Liver (tissue), 9 donors: ENCODE results near the gene BAMBI. TPM values are rescaled to one million over a fixed set of nuclear protein-coding genes. Genes with fewer than 3 reads are reported as not detected.

Experiments
- DNase-seq: peaks from one replicate; pipeline ENCODE4 v3.0.0-alpha.2; 2017; ENCODE audit warnings: low spot score
- H3K27ac ChIP-seq, 2 donors: one replicate each; pipeline ENCODE4 v1.7.0; 2013; ENCODE audit warnings: inconsistent platforms in 2 of 2, low read length in 2 of 2, control low read depth in 1 of 2, low read depth in 1 of 2, mild to moderate bottlenecking in 1 of 2
- H3K27me3 ChIP-seq, 4 donors: one replicate each; pipeline versions ENCODE4 v1.6.1 to v1.7.0; 2013; ENCODE audit warnings: low read length in 3 of 4, inconsistent platforms in 1 of 4, mild to moderate bottlenecking in 1 of 4, moderate library complexity in 1 of 4; ENCODE audit not compliant: control insufficient read depth in 4 of 4, insufficient read depth in 4 of 4
- H3K36me3 ChIP-seq, 4 donors: one replicate each; pipeline versions ENCODE4 v1.6.1 to v1.7.0; 2013; ENCODE audit warnings: low read length in 3 of 4, mild to moderate bottlenecking in 3 of 4, low read depth in 1 of 4, moderate library complexity in 1 of 4; ENCODE audit not compliant: control insufficient read depth in 4 of 4, insufficient read depth in 3 of 4
- H3K4me1 ChIP-seq, 4 donors: one replicate each; pipeline versions ENCODE4 v1.6.1 to v1.7.0; 2013; ENCODE audit warnings: low read length in 3 of 4, mild to moderate bottlenecking in 3 of 4, moderate library complexity in 1 of 4; ENCODE audit not compliant: control insufficient read depth in 4 of 4, insufficient read depth in 4 of 4
- H3K4me3 ChIP-seq, 3 donors: one replicate each; pipeline versions ENCODE4 v1.6.1 to v1.7.0; 2013; ENCODE audit warnings: low read length in 3 of 3, control low read depth in 1 of 3, low read depth in 1 of 3, mild to moderate bottlenecking in 1 of 3
- H3K9ac ChIP-seq, 2 donors: one replicate each; pipeline ENCODE4 v1.7.0; 2013; ENCODE audit warnings: low read length in 2 of 2, mild to moderate bottlenecking in 2 of 2, moderate library complexity in 2 of 2, control low read depth in 1 of 2, low read depth in 1 of 2
- H3K9me3 ChIP-seq, 4 donors: one replicate each; pipeline versions ENCODE4 v1.6.1 to v1.7.0; 2013; ENCODE audit warnings: low read length in 3 of 4; ENCODE audit not compliant: control insufficient read depth in 4 of 4
- ATF3 ChIP-seq: IDR thresholded peaks from 2 replicates; pipeline ENCODE4 v1.6.1; 2016; ENCODE audit warnings: antibody characterized with exemption
- CTCF ChIP-seq: fragments of 150-350 bp; IDR thresholded peaks from 2 replicates; pipeline ENCODE4 v1.5.1; 2017; ENCODE audit warnings: improper control_type of control experiment, low read depth, low read length; ENCODE audit not compliant: missing input control
- EGR1 ChIP-seq, 2 donors: IDR thresholded peaks; 2 replicates each; pipeline ENCODE4 v1.6.1; 2016 to 2018; ENCODE audit warnings: antibody characterized with exemption in 2 of 2, low read depth in 2 of 2
- FOXA1 ChIP-seq: IDR thresholded peaks from 2 replicates; pipeline ENCODE4 v1.6.1; 2016; ENCODE audit warnings: antibody characterized with exemption
- FOXA2 ChIP-seq: IDR thresholded peaks from 2 replicates; pipeline ENCODE4 v1.6.1; 2016; ENCODE audit warnings: antibody characterized with exemption
- GABPA ChIP-seq, 2 donors: IDR thresholded peaks in 1 of 2; conservative IDR thresholded peaks in 1 of 2; 2 replicates each; pipeline ENCODE4 v1.6.1; 2016; ENCODE audit warnings: antibody characterized with exemption in 2 of 2, mild to moderate bottlenecking in 1 of 2, moderate library complexity in 1 of 2
- HNF4A ChIP-seq, 2 donors: conservative IDR thresholded peaks; 2 replicates each; pipeline ENCODE4 v1.6.1; 2016; ENCODE audit warnings: antibody characterized with exemption in 2 of 2, mild to moderate bottlenecking in 2 of 2
- HNF4G ChIP-seq: IDR thresholded peaks from 2 replicates; pipeline ENCODE4 v1.6.1; 2016; ENCODE audit warnings: antibody characterized with exemption
- JUND ChIP-seq, 2 donors: IDR thresholded peaks; 2 replicates each; pipeline ENCODE4 v1.6.1; 2016; ENCODE audit warnings: antibody characterized with exemption in 2 of 2
- MAX ChIP-seq: IDR thresholded peaks from 2 replicates; pipeline ENCODE4 v1.6.1; 2016; ENCODE audit warnings: antibody characterized with exemption
- NR2F2 ChIP-seq: IDR thresholded peaks from 2 replicates; pipeline ENCODE4 v1.6.1; 2016; ENCODE audit warnings: antibody characterized with exemption
- RAD21 ChIP-seq, 2 donors: IDR thresholded peaks; 2 replicates each; pipeline ENCODE4 v1.6.1; 2016; ENCODE audit warnings: antibody characterized with exemption in 2 of 2, mild to moderate bottlenecking in 2 of 2
- REST ChIP-seq: IDR thresholded peaks from 2 replicates; pipeline ENCODE4 v1.6.1; 2016; ENCODE audit warnings: antibody characterized with exemption, mild to moderate bottlenecking
- RXRA ChIP-seq, 2 donors: IDR thresholded peaks; 2 replicates each; pipeline ENCODE4 v1.6.1; 2017 to 2018; ENCODE audit warnings: antibody characterized with exemption in 2 of 2, mild to moderate bottlenecking in 1 of 2
- SP1 ChIP-seq: IDR thresholded peaks from 2 replicates; pipeline ENCODE4 v1.6.1; 2018; ENCODE audit warnings: antibody characterized with exemption, mild to moderate bottlenecking
- TAF1 ChIP-seq: conservative IDR thresholded peaks from 2 replicates; pipeline ENCODE4 v1.6.1; 2016; ENCODE audit warnings: antibody characterized with exemption, mild to moderate bottlenecking
- YY1 ChIP-seq: IDR thresholded peaks from 2 replicates; pipeline ENCODE4 v1.6.1; 2016; ENCODE audit warnings: antibody characterized with exemption, mild to moderate bottlenecking
- ZBTB33 ChIP-seq: IDR thresholded peaks from 2 replicates; pipeline ENCODE4 v1.6.1; 2016; ENCODE audit warnings: antibody characterized with exemption
- WGBS: extraction: QIAGEN DNeasy Blood & Tissue Kit; methylation state at CpG from one replicate; pipeline ENCODE4 v1.1.7; 2013; 5-methylcytosine and 5-hydroxymethylcytosine counted together
- polyA plus RNA-seq, 2 donors: library from polyadenylated mRNA; stranded (reverse) in 1 of 2; unstranded in 1 of 2; fragments of 200-250 nt in 1 of 2; fragments of >200 nt in 1 of 2; fragmentation: Nextera tagmentation in 1 of 2; extraction: Ambion mirVana in 1 of 2; gene quantifications; one replicate each; pipeline versions ENCODE4 v1.2.1 to v1.2.3, GENCODE V29; 2013 to 2015
- total RNA-seq, 2 donors: library from RNA; depleted of rRNA; stranded (reverse); fragments of >200 nt; gene quantifications; one replicate each; pipeline ENCODE4 v1.2.3, GENCODE V29; 2014
- donor health status: healthy.
- donor health status: healthy.
- donor health status: healthy.
- donor health status: healthy.
- donor health status: healthy.

The BAMBI gene
- total and polyA plus RNA-seq, 4 donors: 4.6 to 10.6 (median 5.1) TPM

GRCh38 chr10:28661035-28661434, 16.3 kb upstream of the BAMBI start:
- Histone ChIP-seq H3K36me3 (no peaks in the 10 kb centered on the region), H3K27me3 (no peaks in the 10 kb centered on the region), H3K27ac (no peak overlapping the region), H3K4me3 (no peak overlapping the region), H3K9ac (no peak overlapping the region), H3K4me1 (no peaks in the 10 kb centered on the region), H3K9me3 (no peaks in the 10 kb centered on the region)
- no peak for DNase-seq
- TF ChIP-seq NR2F2: no peak
- TF ChIP-seq SP1: no peak
- TF ChIP-seq HNF4G: no peak
- no peak for TF ChIP-seq EGR1 (IDR thresholded peaks at IDR 0.05; ENCODE audit: low read depth in 2 of 2)
- no peak for TF ChIP-seq ZBTB33
- TF ChIP-seq GABPA (IDR thresholded peaks at IDR 0.05 in 1 of 2, conservative IDR thresholded peaks at IDR 0.05 in 1 of 2): no peak
- no peak for TF ChIP-seq RXRA (IDR thresholded peaks at IDR 0.05)
- no peak for TF ChIP-seq REST
- TF ChIP-seq TAF1: no peak
- TF ChIP-seq JUND (IDR thresholded peaks at IDR 0.05): no peak
- TF ChIP-seq HNF4A (conservative IDR thresholded peaks at IDR 0.05): no peak
- TF ChIP-seq FOXA1: no peak
- TF ChIP-seq ATF3: no peak
- no peak for TF ChIP-seq FOXA2
- TF ChIP-seq CTCF: no peak
- no peak for TF ChIP-seq RAD21 (IDR thresholded peaks at IDR 0.05)
- TF ChIP-seq YY1: no peak
- no peak for TF ChIP-seq MAX
- 66% methylated on average over 3 of the region's 3 CpGs for WGBS
